ENCODE measurements around the gene RNF212B.

RNF212B gene

GRCh38 chr14:23301969-23302289 lies 64.2 kb downstream of the RNF212B start (continued):
- peak; percentile 96 for TF ChIP-seq ZBTB7A (tag by site-specific recombination; IDR thresholded peaks at IDR 0.05; ENCODE audit: low read depth)
- TF ChIP-seq WT1 (tag by site-specific recombination; IDR thresholded peaks at IDR 0.05), result peak; percentile 30; the same call in 1 of the 2 replicates
- TF ChIP-seq ZFP41 (tag by site-specific recombination; IDR thresholded peaks at IDR 0.05; ENCODE audit: borderline replicate concordance), result no peak
- no peak for TF ChIP-seq ZNF660 (tag by site-specific recombination; IDR thresholded peaks at IDR 0.05)
- TF ChIP-seq ZIC2 (tag by site-specific recombination; IDR thresholded peaks at IDR 0.05), result peak; percentile 63
- no peak for TF ChIP-seq ZNF211 (tag by site-specific recombination; IDR thresholded peaks at IDR 0.05; ENCODE audit: low read depth)
- TF ChIP-seq ZNF629 (tag by site-specific recombination; IDR thresholded peaks at IDR 0.05), result peak; percentile 8; the same call in 1 of the 2 replicates
- no peak for TF ChIP-seq ZNF121 (tag by site-specific recombination; IDR thresholded peaks at IDR 0.05)
- TF ChIP-seq SETDB1 (IDR thresholded peaks at IDR 0.05; ENCODE audit: insufficient read length, low read length), result no peak
- TF ChIP-seq ZSCAN5A (tag by site-specific recombination; IDR thresholded peaks at IDR 0.05), result peak; percentile 84
- peak; percentile 44; the same call in 1 of the 2 replicates for TF ChIP-seq TSHZ1 (tag by site-specific recombination; IDR thresholded peaks at IDR 0.05; ENCODE audit: borderline replicate concordance)
- no peak for TF ChIP-seq ZNF280C (tag by site-specific recombination; IDR thresholded peaks at IDR 0.05)
- 0 out of 2 replicates have a peak, but pooled peaks have one; percentile 12 for TF ChIP-seq RBAK (tag by site-specific recombination; IDR thresholded peaks at IDR 0.05)
- TF ChIP-seq ZFP69B (tag by site-specific recombination; IDR thresholded peaks at IDR 0.05), result peak; percentile 35; the same call in 1 of the 2 replicates
- peak; percentile 72 for TF ChIP-seq SP3 (tag by site-specific recombination; IDR thresholded peaks at IDR 0.05)
- peak; percentile 94 for TF ChIP-seq GLIS2 (tag by site-specific recombination; IDR thresholded peaks at IDR 0.05)
- no peak for TF ChIP-seq ZFP3 (tag by site-specific recombination; IDR thresholded peaks at IDR 0.05; ENCODE audit: low read depth)
- TF ChIP-seq ZNF571 (tag by site-specific recombination; IDR thresholded peaks at IDR 0.05), result no peak
- no peak for TF ChIP-seq ZNF239 (tag by site-specific recombination; IDR thresholded peaks at IDR 0.05)
- TF ChIP-seq ZNF174 (tag by site-specific recombination; IDR thresholded peaks at IDR 0.05), result no peak
- TF ChIP-seq ZNF266 (tag by site-specific recombination; IDR thresholded peaks at IDR 0.05; ENCODE audit: low read depth), result no peak
- TF ChIP-seq GLIS1 (tag by site-specific recombination; IDR thresholded peaks at IDR 0.05), result peak; percentile 81
- peak; percentile 51 for TF ChIP-seq SP2 (tag by site-specific recombination; IDR thresholded peaks at IDR 0.05)
- TF ChIP-seq CTCF (tag by site-specific recombination; IDR thresholded peaks at IDR 0.05), result peak; percentile 12; the same call in 1 of the 2 replicates
- peak; percentile 83 for TF ChIP-seq EGR2 (tag by site-specific recombination; IDR thresholded peaks at IDR 0.05; ENCODE audit: low read depth)
- TF ChIP-seq PRDM6 (tag by site-specific recombination; IDR thresholded peaks at IDR 0.05), result no peak
- peak; percentile 38; the same call in 1 of the 2 replicates for TF ChIP-seq INSM2 (tag by site-specific recombination; IDR thresholded peaks at IDR 0.05)
- no peak for TF ChIP-seq BCL6B (tag by site-specific recombination; IDR thresholded peaks at IDR 0.05)

All from HEK293 (cell line).